HepG2 (cell line): ENCODE data around the gene CHMP4B. TPM values are rescaled to one million over a fixed set of nuclear protein-coding genes. Genes with fewer than 3 reads are reported as not detected.

Experiments used
- CHD4 ChIP-seq: fragments of 200-600 bp; sonication (generic); IDR thresholded peaks from 2 replicates; pipeline ENCODE4 v1.7.0; 2017; ENCODE audit warnings: mild to moderate bottlenecking, low read length, borderline replicate concordance
- EP300 ChIP-seq, 3 experiments: sonication (generic) in 1 of 3; formaldehyde crosslinking in 1 of 3; IDR thresholded peaks; 2 replicates each; pipeline versions ENCODE4 v1.5.1 to v1.6.1; 2011 to 2020; ENCODE audit warnings: low read depth in 2 of 3, low read length in 2 of 3, borderline replicate concordance in 1 of 3, improper control_type of control experiment in 1 of 3, mild to moderate bottlenecking in 1 of 3, missing genetic modification reagents in 1 of 3, moderate library complexity in 1 of 3
- FOXC1 ChIP-seq: sonication (generic); formaldehyde crosslinking; IDR thresholded peaks from 2 replicates; pipeline ENCODE4 v1.8.0; 2022; ENCODE audit warnings: mild to moderate bottlenecking, missing genetic modification reagents, borderline replicate concordance
- GATAD2A ChIP-seq: IDR thresholded peaks from 2 replicates; pipeline ENCODE4 v1.6.1; 2016
- MTA1 ChIP-seq: sonication (generic); formaldehyde crosslinking; IDR thresholded peaks from 2 replicates; pipeline ENCODE4 v1.4.0; 2020; ENCODE audit warnings: missing genetic modification reagents, mild to moderate bottlenecking, borderline replicate concordance
- POLR2G ChIP-seq: fragments of 200-400 bp; formaldehyde crosslinking; IDR thresholded peaks from 2 replicates; pipeline ENCODE4 v1.6.1; 2018; ENCODE audit warnings: mild to moderate bottlenecking, low read depth, low read length, moderate library complexity
- SNRNP70 ChIP-seq: fragments of 200-400 bp; formaldehyde crosslinking; IDR thresholded peaks from 2 replicates; pipeline ENCODE4 v1.6.1; 2017; ENCODE audit warnings: mild to moderate bottlenecking, low read depth, low read length, moderate library complexity
- ZFP36L1 ChIP-seq: sonication (generic); formaldehyde crosslinking; IDR thresholded peaks from 2 replicates; pipeline ENCODE4 v1.8.0; 2022; ENCODE audit warnings: mild to moderate bottlenecking, missing genetic modification reagents, moderate library complexity
- ZNF44 ChIP-seq: sonication (generic); formaldehyde crosslinking; IDR thresholded peaks from 2 replicates; pipeline ENCODE4 v1.5.1; 2020; ENCODE audit warnings: mild to moderate bottlenecking, missing genetic modification reagents
- ZNF460 ChIP-seq: sonication (generic); formaldehyde crosslinking; IDR thresholded peaks from 2 replicates; pipeline ENCODE4 v1.5.1; 2020; ENCODE audit warnings: missing genetic modification reagents, mild to moderate bottlenecking, borderline replicate concordance
- polyA plus RNA-seq, 8 experiments: library from polyadenylated mRNA; depleted of rRNA in 3 of 8; stranded (reverse) in 7 of 8; unstranded in 1 of 8; fragments of >200 nt; fragmentation: Illumina TruSeq in 4 of 8; extraction: Trizol in 4 of 8; gene quantifications; 2 replicates each; pipeline versions ENCODE4 v1.2.1 to v1.2.3, GENCODE V29; 2011 to 2016; ENCODE audit warnings: low read depth in 4 of 8, missing spikeins in 1 of 8, mixed read lengths in 1 of 8; ENCODE audit not compliant: insufficient read depth in 1 of 8
- total RNA-seq, 5 experiments: library from RNA; depleted of rRNA; stranded (reverse); fragments of >200 nt; fragmentation: Illumina TruSeq; extraction: Trizol; gene quantifications; 2 replicates each; pipeline ENCODE4 v1.2.3, GENCODE V29; 2016; ENCODE audit warnings: low read depth in 1 of 5
- TF ChIP-seq, protein P1 (sequence below): sonication (generic); formaldehyde crosslinking; IDR thresholded peaks from 2 replicates; pipeline ENCODE4 v1.8.0; 2022; ENCODE audit warnings: mild to moderate bottlenecking, missing genetic modification reagents; ENCODE audit not compliant: insufficient replicate concordance
- TF ChIP-seq, protein P2 (sequence below): sonication (generic); formaldehyde crosslinking; IDR thresholded peaks from 2 replicates; pipeline ENCODE4 v1.8.0; 2022; ENCODE audit warnings: mild to moderate bottlenecking, missing genetic modification reagents, moderate library complexity
- TF ChIP-seq, protein P3 (sequence below): sonication (generic); formaldehyde crosslinking; IDR thresholded peaks from 2 replicates; pipeline ENCODE4 v1.4.0; 2020; ENCODE audit warnings: missing genetic modification reagents
- TF ChIP-seq, protein P4 (sequence below): sonication (generic); formaldehyde crosslinking; conservative IDR thresholded peaks from 2 replicates; pipeline ENCODE4 v1.4.0; 2020; ENCODE audit warnings: mild to moderate bottlenecking, missing genetic modification reagents, moderate library complexity
- TF ChIP-seq, protein P5 (sequence below): sonication (generic); formaldehyde crosslinking; IDR thresholded peaks from 2 replicates; pipeline ENCODE4 v1.4.0; 2020; ENCODE audit warnings: mild to moderate bottlenecking, missing genetic modification reagents

Gene CHMP4B
- total and polyA plus RNA-seq, 2 of the 13 experiments (the other 11 are each of a cell fraction or from before 2014, with no cell fraction given) = 40.1 to 45.6 TPM

DNA sequence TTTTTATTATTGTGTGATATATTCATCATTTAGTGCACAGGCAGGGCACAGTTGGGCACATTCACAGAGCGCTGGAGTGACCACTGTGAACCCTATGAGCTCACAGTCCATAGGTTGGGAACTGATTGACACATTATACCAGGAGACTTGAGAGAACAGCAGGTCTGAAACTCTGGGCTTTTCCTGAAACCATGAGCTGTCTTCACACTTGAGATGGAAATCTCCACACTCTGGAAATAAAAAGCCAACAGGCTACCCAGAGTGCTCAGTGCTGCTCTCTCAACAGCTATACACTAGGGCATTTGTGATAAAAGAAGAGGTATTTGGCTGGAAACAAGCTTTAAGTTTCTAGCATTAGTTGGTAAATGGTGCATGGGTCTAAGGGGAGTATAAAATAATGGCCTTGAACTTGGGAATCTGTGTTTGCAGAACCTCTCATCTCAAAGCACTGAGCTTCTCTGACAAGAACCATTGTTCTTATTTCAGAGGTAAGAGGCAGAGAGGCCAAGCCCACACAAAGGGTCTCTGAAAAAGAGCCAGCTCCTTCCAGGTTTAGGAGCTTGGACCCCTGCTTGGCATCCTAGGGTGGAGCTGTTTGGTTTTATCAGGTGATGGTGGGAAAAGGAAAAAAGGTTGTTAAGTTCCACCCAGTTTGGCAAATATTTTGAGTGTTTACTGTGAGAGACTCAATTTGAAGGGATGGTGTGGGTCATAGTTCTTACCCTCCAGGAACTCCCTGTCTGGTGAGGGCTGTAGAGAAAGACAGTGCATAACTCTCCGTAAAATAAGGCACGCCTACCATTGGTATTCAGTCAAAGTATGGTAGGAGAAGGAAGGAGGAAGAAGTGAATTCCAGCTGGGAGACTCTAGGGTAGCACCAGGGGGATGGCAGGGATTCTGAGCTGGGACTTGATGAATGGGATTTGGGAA, 14.5 kb downstream of the CHMP4B start (continued):
- TF ChIP-seq, protein P1, sequence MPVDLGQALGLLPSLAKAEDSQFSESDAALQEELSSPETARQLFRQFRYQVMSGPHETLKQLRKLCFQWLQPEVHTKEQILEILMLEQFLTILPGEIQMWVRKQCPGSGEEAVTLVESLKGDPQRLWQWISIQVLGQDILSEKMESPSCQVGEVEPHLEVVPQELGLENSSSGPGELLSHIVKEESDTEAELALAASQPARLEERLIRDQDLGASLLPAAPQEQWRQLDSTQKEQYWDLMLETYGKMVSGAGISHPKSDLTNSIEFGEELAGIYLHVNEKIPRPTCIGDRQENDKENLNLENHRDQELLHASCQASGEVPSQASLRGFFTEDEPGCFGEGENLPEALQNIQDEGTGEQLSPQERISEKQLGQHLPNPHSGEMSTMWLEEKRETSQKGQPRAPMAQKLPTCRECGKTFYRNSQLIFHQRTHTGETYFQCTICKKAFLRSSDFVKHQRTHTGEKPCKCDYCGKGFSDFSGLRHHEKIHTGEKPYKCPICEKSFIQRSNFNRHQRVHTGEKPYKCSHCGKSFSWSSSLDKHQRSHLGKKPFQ (CRISPR knock-in tag) = peak; percentile 35
- peak; percentile 29; the same call in 1 of the 2 replicates for TF ChIP-seq CHD4
- 0 out of 2 replicates have a peak, but pooled peaks have one; percentile 37 for TF ChIP-seq ZFP36L1 (CRISPR knock-in tag)
- TF ChIP-seq, protein P2, sequence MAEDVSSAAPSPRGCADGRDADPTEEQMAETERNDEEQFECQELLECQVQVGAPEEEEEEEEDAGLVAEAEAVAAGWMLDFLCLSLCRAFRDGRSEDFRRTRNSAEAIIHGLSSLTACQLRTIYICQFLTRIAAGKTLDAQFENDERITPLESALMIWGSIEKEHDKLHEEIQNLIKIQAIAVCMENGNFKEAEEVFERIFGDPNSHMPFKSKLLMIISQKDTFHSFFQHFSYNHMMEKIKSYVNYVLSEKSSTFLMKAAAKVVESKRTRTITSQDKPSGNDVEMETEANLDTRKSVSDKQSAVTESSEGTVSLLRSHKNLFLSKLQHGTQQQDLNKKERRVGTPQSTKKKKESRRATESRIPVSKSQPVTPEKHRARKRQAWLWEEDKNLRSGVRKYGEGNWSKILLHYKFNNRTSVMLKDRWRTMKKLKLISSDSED (CRISPR knock-in tag) = 0 out of 2 replicates have a peak, but pooled peaks have one; percentile 38
- TF ChIP-seq, protein P3, sequence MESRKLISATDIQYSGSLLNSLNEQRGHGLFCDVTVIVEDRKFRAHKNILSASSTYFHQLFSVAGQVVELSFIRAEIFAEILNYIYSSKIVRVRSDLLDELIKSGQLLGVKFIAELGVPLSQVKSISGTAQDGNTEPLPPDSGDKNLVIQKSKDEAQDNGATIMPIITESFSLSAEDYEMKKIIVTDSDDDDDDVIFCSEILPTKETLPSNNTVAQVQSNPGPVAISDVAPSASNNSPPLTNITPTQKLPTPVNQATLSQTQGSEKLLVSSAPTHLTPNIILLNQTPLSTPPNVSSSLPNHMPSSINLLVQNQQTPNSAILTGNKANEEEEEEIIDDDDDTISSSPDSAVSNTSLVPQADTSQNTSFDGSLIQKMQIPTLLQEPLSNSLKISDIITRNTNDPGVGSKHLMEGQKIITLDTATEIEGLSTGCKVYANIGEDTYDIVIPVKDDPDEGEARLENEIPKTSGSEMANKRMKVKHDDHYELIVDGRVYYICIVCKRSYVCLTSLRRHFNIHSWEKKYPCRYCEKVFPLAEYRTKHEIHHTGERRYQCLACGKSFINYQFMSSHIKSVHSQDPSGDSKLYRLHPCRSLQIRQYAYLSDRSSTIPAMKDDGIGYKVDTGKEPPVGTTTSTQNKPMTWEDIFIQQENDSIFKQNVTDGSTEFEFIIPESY (CRISPR knock-in tag) = peak; percentile 51; the same call in 1 of the 2 replicates
- 0 out of 2 replicates have a peak, but pooled peaks have one; percentile 13 for TF ChIP-seq ZNF44
- TF ChIP-seq MTA1 (CRISPR knock-in tag) = no peak
- TF ChIP-seq GATAD2A = peak; percentile 34
- TF ChIP-seq ZNF460 (CRISPR knock-in tag) = no peak
- TF ChIP-seq EP300 (IDR thresholded peaks at IDR 0.05; ENCODE audit: low read depth in 2 of 2, low read length in 2 of 2) = peak in 1 of 2 experiments; percentile 14; a peak in 1 of 4 replicates
- TF ChIP-seq EP300 (CRISPR knock-in tag; IDR thresholded peaks at IDR 0.05; ENCODE audit: borderline replicate concordance) = no peak; the same call in 1 of the 2 replicates
- TF ChIP-seq, protein P4, sequence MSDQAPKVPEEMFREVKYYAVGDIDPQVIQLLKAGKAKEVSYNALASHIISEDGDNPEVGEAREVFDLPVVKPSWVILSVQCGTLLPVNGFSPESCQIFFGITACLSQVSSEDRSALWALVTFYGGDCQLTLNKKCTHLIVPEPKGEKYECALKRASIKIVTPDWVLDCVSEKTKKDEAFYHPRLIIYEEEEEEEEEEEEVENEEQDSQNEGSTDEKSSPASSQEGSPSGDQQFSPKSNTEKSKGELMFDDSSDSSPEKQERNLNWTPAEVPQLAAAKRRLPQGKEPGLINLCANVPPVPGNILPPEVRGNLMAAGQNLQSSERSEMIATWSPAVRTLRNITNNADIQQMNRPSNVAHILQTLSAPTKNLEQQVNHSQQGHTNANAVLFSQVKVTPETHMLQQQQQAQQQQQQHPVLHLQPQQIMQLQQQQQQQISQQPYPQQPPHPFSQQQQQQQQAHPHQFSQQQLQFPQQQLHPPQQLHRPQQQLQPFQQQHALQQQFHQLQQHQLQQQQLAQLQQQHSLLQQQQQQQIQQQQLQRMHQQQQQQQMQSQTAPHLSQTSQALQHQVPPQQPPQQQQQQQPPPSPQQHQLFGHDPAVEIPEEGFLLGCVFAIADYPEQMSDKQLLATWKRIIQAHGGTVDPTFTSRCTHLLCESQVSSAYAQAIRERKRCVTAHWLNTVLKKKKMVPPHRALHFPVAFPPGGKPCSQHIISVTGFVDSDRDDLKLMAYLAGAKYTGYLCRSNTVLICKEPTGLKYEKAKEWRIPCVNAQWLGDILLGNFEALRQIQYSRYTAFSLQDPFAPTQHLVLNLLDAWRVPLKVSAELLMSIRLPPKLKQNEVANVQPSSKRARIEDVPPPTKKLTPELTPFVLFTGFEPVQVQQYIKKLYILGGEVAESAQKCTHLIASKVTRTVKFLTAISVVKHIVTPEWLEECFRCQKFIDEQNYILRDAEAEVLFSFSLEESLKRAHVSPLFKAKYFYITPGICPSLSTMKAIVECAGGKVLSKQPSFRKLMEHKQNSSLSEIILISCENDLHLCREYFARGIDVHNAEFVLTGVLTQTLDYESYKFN (CRISPR knock-in tag) = peak; percentile 52
- 0 out of 2 replicates have a peak, but pooled peaks have one; percentile 15 for TF ChIP-seq FOXC1
- no peak for TF ChIP-seq SNRNP70
- TF ChIP-seq POLR2G = peak; percentile 40; the same call in 1 of the 2 replicates
- TF ChIP-seq, protein P5, sequence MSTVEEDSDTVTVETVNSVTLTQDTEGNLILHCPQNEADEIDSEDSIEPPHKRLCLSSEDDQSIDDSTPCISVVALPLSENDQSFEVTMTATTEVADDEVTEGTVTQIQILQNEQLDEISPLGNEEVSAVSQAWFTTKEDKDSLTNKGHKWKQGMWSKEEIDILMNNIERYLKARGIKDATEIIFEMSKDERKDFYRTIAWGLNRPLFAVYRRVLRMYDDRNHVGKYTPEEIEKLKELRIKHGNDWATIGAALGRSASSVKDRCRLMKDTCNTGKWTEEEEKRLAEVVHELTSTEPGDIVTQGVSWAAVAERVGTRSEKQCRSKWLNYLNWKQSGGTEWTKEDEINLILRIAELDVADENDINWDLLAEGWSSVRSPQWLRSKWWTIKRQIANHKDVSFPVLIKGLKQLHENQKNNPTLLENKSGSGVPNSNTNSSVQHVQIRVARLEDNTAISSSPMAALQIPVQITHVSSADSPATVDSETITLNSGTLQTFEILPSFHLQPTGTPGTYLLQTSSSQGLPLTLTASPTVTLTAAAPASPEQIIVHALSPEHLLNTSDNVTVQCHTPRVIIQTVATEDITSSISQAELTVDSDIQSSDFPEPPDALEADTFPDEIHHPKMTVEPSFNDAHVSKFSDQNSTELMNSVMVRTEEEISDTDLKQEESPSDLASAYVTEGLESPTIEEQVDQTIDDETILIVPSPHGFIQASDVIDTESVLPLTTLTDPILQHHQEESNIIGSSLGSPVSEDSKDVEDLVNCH (CRISPR knock-in tag) = 0 out of 2 replicates have a peak, but pooled peaks have one; percentile 40
